Stimulated activated CD4-positive, alpha-beta T cell treated with anti-CD3 and anti-CD28 coated beads, Interleukin-15, amount 100 ng/mL, for 24 hours (primary cell): Measurements from ENCODE around the gene CCSER1.

Experiments used
- DNase-seq: peaks from one replicate; pipeline ENCODE4 v3.0.0-alpha.2; 2020

The CCSER1 gene

GRCh38 chr4:90992213-90992612 is 865.0 kb downstream of the CCSER1 start:
- DNase-seq: no peak

GRCh38 chr4:90994851-90995574 is 867.8 kb downstream of the CCSER1 start:
- DNase-seq: no peak

GRCh38 chr4:90995996-90996395 is 868.8 kb downstream of the CCSER1 start:
- DNase-seq: no peak

GRCh38 chr4:90996813-90997212 is 869.6 kb downstream of the CCSER1 start:
- DNase-seq: no peak

GRCh38 chr4:91015861-91016260 is 888.7 kb downstream of the CCSER1 start:
- no peak for DNase-seq

GRCh38 chr4:91019513-91019912 is 892.3 kb downstream of the CCSER1 start:
- no peak for DNase-seq

GRCh38 chr4:91025241-91026148 is 898.3 kb downstream of the CCSER1 start:
- no peak for DNase-seq

- DNase-seq: no peak
Observed at GRCh38 chr4:91028228-91028627, 901.0 kb downstream of the CCSER1 start.

- DNase-seq: no peak
Observed at GRCh38 chr4:91031761-91032160, 904.6 kb downstream of the CCSER1 start.

GRCh38 chr4:91032725-91033445 is 905.7 kb downstream of the CCSER1 start:
- DNase-seq: no peak

GRCh38 chr4:91035276-91035675 is 908.1 kb downstream of the CCSER1 start:
- DNase-seq: no peak

GRCh38 chr4:91037951-91038350 is 910.8 kb downstream of the CCSER1 start:
- no peak for DNase-seq

- DNase-seq: no peak
Observed at GRCh38 chr4:91057871-91058270, 930.7 kb downstream of the CCSER1 start.

GRCh38 chr4:91058345-91058744 is 931.2 kb downstream of the CCSER1 start:
- no peak for DNase-seq

GRCh38 chr4:91064157-91064853 is 937.1 kb downstream of the CCSER1 start:
- DNase-seq: no peak

- no peak for DNase-seq
Observed at GRCh38 chr4:91065117-91065516, 937.9 kb downstream of the CCSER1 start.

GRCh38 chr4:91070736-91071135 is 943.5 kb downstream of the CCSER1 start:
- DNase-seq: no peak

GRCh38 chr4:91076147-91076546 is 949.0 kb downstream of the CCSER1 start:
- DNase-seq: no peak

GRCh38 chr4:91085961-91086360 is 958.8 kb downstream of the CCSER1 start:
- DNase-seq: no peak

- DNase-seq: no peak
Observed at GRCh38 chr4:91087743-91088142, 960.5 kb downstream of the CCSER1 start.

- DNase-seq: no peak
Observed at GRCh38 chr4:91089178-91089577, 962.0 kb downstream of the CCSER1 start.

- no peak for DNase-seq
Observed at GRCh38 chr4:91092398-91092980, 965.3 kb downstream of the CCSER1 start.
